Gastroesophageal sphincter (tissue), 3 donors: ENCODE data around the gene LIMD2.

Source experiments
- EP300 ChIP-seq: sonication (generic); formaldehyde crosslinking; IDR thresholded peaks from one replicate; pipeline ENCODE4 v1.6.1; 2017; ENCODE audit warnings: antibody characterized with exemption, mild to moderate bottlenecking
- POLR2A ChIP-seq, 2 donors: fragments of 450-650 bp; IDR thresholded peaks; one replicate each; pipeline ENCODE4 v1.6.1; 2017; ENCODE audit warnings: antibody characterized with exemption in 2 of 2, mild to moderate bottlenecking in 2 of 2, moderate library complexity in 1 of 2
- POLR2AphosphoS5 ChIP-seq: sonication (generic); formaldehyde crosslinking; IDR thresholded peaks from one replicate; pipeline ENCODE4 v1.6.1; 2017; ENCODE audit warnings: antibody characterized with exemption
- TF ChIP-seq, protein P1 (sequence below), 4 experiments: fragments of 200-600 bp in 2 of 4; fragments of 450-650 bp in 2 of 4; sonication (generic) in 1 of 4; IDR thresholded peaks; one replicate each; pipeline ENCODE4 v1.5.1; 2017 to 2019; ENCODE audit warnings: antibody characterized with exemption in 4 of 4, mild to moderate bottlenecking in 2 of 4, moderate library complexity in 2 of 4

GRCh38 chr17:63741408-63742173, 41.7 kb upstream of the LIMD2 start, which contains the start of gene STRADA:
- TF ChIP-seq, protein P1, sequence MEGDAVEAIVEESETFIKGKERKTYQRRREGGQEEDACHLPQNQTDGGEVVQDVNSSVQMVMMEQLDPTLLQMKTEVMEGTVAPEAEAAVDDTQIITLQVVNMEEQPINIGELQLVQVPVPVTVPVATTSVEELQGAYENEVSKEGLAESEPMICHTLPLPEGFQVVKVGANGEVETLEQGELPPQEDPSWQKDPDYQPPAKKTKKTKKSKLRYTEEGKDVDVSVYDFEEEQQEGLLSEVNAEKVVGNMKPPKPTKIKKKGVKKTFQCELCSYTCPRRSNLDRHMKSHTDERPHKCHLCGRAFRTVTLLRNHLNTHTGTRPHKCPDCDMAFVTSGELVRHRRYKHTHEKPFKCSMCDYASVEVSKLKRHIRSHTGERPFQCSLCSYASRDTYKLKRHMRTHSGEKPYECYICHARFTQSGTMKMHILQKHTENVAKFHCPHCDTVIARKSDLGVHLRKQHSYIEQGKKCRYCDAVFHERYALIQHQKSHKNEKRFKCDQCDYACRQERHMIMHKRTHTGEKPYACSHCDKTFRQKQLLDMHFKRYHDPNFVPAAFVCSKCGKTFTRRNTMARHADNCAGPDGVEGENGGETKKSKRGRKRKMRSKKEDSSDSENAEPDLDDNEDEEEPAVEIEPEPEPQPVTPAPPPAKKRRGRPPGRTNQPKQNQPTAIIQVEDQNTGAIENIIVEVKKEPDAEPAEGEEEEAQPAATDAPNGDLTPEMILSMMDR (IDR thresholded peaks at IDR 0.05) = peak in 1 of 4 experiments; percentile 11
- no peak for TF ChIP-seq EP300
- peak; percentile 63 to 80 for TF ChIP-seq POLR2A (IDR thresholded peaks at IDR 0.05)
- TF ChIP-seq POLR2AphosphoS5 = peak; percentile 81
